Regular cardiac myocyte (primary cell): Measurements from ENCODE around the gene ATF5. TPM values are rescaled to one million over a fixed set of nuclear protein-coding genes. Genes with fewer than 3 reads are reported as not detected.

Source experiments
- total RNA-seq: library from RNA; depleted of rRNA; stranded (reverse); fragments of >200 nt; gene quantifications from 2 replicates; pipeline ENCODE4 v1.2.3, GENCODE V29; 2014

The ATF5 gene
- total RNA-seq, result 3.1 and 3.3 TPM in 2 replicates

GRCh38 chr19:49929121-49929610 lies at the start of gene ATF5, which contains the start of gene NUP62:
Gene ATF5, plus strand, starts transcription at chr19:49929205. Its CDS starts 1,646 bp downstream, at chr19:49930851.
Gene NUP62, minus strand, starts transcription at chr19:49929504. Its CDS starts 19,697 bp downstream, at chr19:49909807.

GRCh38 chr19:49896863-49897621 lies 32.0 kb upstream of the ATF5 start, which contains the start of gene IL4I1:
Gene IL4I1, minus strand, starts transcription at chr19:49896887. Its CDS starts 727 bp downstream, at chr19:49896160.

GRCh38 chr19:49960980-49961379 lies 32.0 kb downstream of the ATF5 start, which contains the start of gene SIGLEC11:
Gene SIGLEC11, minus strand, starts transcription at chr19:49961172. Its CDS starts 91 bp downstream, at chr19:49961081.

Other genes with a start within 250 kb of the ATF5 start
- gene ADM5, start 239.6 kb upstream of the ATF5 start, total RNA-seq, result 0.56 and 0.77 TPM in 2 replicates
- gene CPT1C, start 238.1 kb upstream of the ATF5 start, total RNA-seq, result 13.0 and 15.5 TPM in 2 replicates
- gene TSKS, start 165.9 kb upstream of the ATF5 start, total RNA-seq, result 0.28 and 0.38 TPM in 2 replicates
- gene AP2A1, start 162.2 kb upstream of the ATF5 start, total RNA-seq, result 67.4 and 102 TPM in 2 replicates
- gene FUZ, start 115.9 kb upstream of the ATF5 start, total RNA-seq, result 23.7 and 26.8 TPM in 2 replicates
- 14.0 and 14.1 TPM in 2 replicates for gene MED25, start 110.9 kb upstream of the ATF5 start, total RNA-seq
- 35.1 and 42.6 TPM in 2 replicates for gene PTOV1, start 78.0 kb upstream of the ATF5 start, total RNA-seq
- gene PNKP, start 61.6 kb upstream of the ATF5 start, total RNA-seq, result 29.0 and 44.3 TPM in 2 replicates
- gene AKT1S1, start 51.9 kb upstream of the ATF5 start, total RNA-seq, result 7.9 and 14.6 TPM in 2 replicates
- gene TBC1D17, start 51.5 kb upstream of the ATF5 start, total RNA-seq, result 6.3 and 7.9 TPM in 2 replicates
- gene IL4I1, start 32.3 kb upstream of the ATF5 start, total RNA-seq, result under 0.01 and 0.38 TPM in 2 replicates
- gene NUP62, start 299 bp downstream of the ATF5 start, total RNA-seq, result 15.5 and 33.7 TPM in 2 replicates
- gene SIGLEC11, start 32.0 kb downstream of the ATF5 start, total RNA-seq, result not detected in 2 replicates
- gene VRK3, start 96.2 kb downstream of the ATF5 start, total RNA-seq, result 22.6 and 24.9 TPM in 2 replicates
- 6.2 and 7.5 TPM in 2 replicates for gene ZNF473, start 96.8 kb downstream of the ATF5 start, total RNA-seq
- gene IZUMO2, start 234.1 kb downstream of the ATF5 start, total RNA-seq, result not detected in 2 replicates